ENCODE results near the gene SNX25. TPM values are rescaled to one million over a fixed set of nuclear protein-coding genes. Genes with fewer than 3 reads are reported as not detected.
"Not testable (repeated sequence)": the region's sequence is repeated elsewhere in the genome, so short reads cannot be mapped to it uniquely, and the experiment has no call there.

SNX25 gene
- total RNA-seq, 2 donors from 2014 or later, result 13.3 to 30.6 TPM

- DNase-seq, result no peak
- TF ChIP-seq, protein P1, sequence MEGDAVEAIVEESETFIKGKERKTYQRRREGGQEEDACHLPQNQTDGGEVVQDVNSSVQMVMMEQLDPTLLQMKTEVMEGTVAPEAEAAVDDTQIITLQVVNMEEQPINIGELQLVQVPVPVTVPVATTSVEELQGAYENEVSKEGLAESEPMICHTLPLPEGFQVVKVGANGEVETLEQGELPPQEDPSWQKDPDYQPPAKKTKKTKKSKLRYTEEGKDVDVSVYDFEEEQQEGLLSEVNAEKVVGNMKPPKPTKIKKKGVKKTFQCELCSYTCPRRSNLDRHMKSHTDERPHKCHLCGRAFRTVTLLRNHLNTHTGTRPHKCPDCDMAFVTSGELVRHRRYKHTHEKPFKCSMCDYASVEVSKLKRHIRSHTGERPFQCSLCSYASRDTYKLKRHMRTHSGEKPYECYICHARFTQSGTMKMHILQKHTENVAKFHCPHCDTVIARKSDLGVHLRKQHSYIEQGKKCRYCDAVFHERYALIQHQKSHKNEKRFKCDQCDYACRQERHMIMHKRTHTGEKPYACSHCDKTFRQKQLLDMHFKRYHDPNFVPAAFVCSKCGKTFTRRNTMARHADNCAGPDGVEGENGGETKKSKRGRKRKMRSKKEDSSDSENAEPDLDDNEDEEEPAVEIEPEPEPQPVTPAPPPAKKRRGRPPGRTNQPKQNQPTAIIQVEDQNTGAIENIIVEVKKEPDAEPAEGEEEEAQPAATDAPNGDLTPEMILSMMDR (IDR thresholded peaks at IDR 0.05), result no peak
Measured at GRCh38 chr4:185254434-185254833, 45.0 kb downstream of the SNX25 start.

GRCh38 chr4:185255868-185256267 is 46.5 kb downstream of the SNX25 start:
- H3K9me3 ChIP-seq, result no peaks in the 10 kb centered on the region
- no peak overlapping the region for H3K4me3 ChIP-seq
- H3K27ac ChIP-seq, result no peak overlapping the region
- H3K4me1 ChIP-seq, result peaks cover 4% of the 10 kb centered on the region
- intact Hi-C loops (cut with DNase I), result no loop called here
- no peak for DNase-seq
- no peak overlapping the region for H3K9ac ChIP-seq (ENCODE audit: low read depth in 2 of 2, low read length in 2 of 2)
- H3K27me3 ChIP-seq, result no peaks in the 10 kb centered on the region
- H3K36me3 ChIP-seq, result no peaks in the 10 kb centered on the region
- TF ChIP-seq, protein P1 (IDR thresholded peaks at IDR 0.05), result no peak

More at GRCh38 chr4:185254434-185254833, 45.0 kb downstream of the SNX25 start:
- H3K27ac ChIP-seq, result no peak overlapping the region
- H3K9me3 ChIP-seq, result no peaks in the 10 kb centered on the region
- H3K27me3 ChIP-seq, result no peaks in the 10 kb centered on the region
- H3K36me3 ChIP-seq, result no peaks in the 10 kb centered on the region
- H3K9ac ChIP-seq (ENCODE audit: low read depth in 2 of 2, low read length in 2 of 2), result no peak overlapping the region
- intact Hi-C loops (cut with DNase I), result no loop called here
- H3K4me1 ChIP-seq, result peaks cover 4% of the 10 kb centered on the region
- no peak overlapping the region for H3K4me3 ChIP-seq

- DNase-seq, result no peak
- no peak overlapping the region for H3K27ac ChIP-seq
- no peaks in the 10 kb centered on the region for H3K27me3 ChIP-seq
- H3K4me1 ChIP-seq, result peaks cover 4% of the 10 kb centered on the region
- intact Hi-C loops (cut with DNase I), result no loop called here
- no peaks in the 10 kb centered on the region for H3K9me3 ChIP-seq
- H3K9ac ChIP-seq (ENCODE audit: low read depth in 2 of 2, low read length in 2 of 2), result no peak overlapping the region
- no peaks in the 10 kb centered on the region for H3K36me3 ChIP-seq
- H3K4me3 ChIP-seq, result no peak overlapping the region
- TF ChIP-seq, protein P1 (IDR thresholded peaks at IDR 0.05), result no peak
Measured at GRCh38 chr4:185256446-185256845, 47.0 kb downstream of the SNX25 start.

DNA sequence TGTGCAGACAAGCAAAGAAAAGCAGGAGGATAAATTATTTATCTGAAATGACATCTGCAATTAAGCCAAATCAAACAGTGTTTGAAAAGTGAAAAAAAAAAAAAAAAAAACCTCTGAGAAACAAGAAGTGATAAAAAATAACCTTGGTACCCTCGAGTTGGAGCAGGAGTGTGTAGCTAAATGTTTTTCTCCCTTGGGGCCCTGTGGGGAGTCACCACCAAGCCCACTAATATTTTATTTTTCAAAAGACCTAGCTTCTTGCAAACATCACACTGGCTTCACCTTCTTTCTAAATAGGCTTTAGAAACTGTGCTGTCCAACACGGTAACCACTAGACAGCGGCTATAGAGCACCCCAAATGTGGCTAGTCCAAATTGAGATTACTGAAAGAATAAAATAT is 47.7 kb downstream of the SNX25 start:
- Histone ChIP-seq H3K36me3 (no peaks in the 10 kb centered on the region), H3K4me1 (peaks cover 4% of the 10 kb centered on the region), H3K27ac (no peak overlapping the region), H3K9me3 (no peaks in the 10 kb centered on the region), H3K27me3 (no peaks in the 10 kb centered on the region), H3K4me3 (no peak overlapping the region), H3K9ac (ENCODE audit: low read depth in 2 of 2, low read length in 2 of 2) (no peak overlapping the region)
- TF ChIP-seq, protein P1 (IDR thresholded peaks at IDR 0.05), result no peak
- no peak for DNase-seq
- intact Hi-C loops (cut with DNase I), result no loop called here

GRCh38 chr4:185257694-185258093 is 48.3 kb downstream of the SNX25 start:
- H3K36me3 ChIP-seq, result no peaks in the 10 kb centered on the region
- H3K9me3 ChIP-seq, result no peaks in the 10 kb centered on the region
- H3K27ac ChIP-seq, result no peak overlapping the region
- TF ChIP-seq, protein P1 (IDR thresholded peaks at IDR 0.05), result no peak
- no peak overlapping the region for H3K9ac ChIP-seq (ENCODE audit: low read depth in 2 of 2, low read length in 2 of 2)
- intact Hi-C loops (cut with DNase I), result no loop called here
- peaks cover 4% of the 10 kb centered on the region for H3K4me1 ChIP-seq
- no peak overlapping the region for H3K4me3 ChIP-seq
- no peak for DNase-seq
- no peaks in the 10 kb centered on the region for H3K27me3 ChIP-seq

DNA sequence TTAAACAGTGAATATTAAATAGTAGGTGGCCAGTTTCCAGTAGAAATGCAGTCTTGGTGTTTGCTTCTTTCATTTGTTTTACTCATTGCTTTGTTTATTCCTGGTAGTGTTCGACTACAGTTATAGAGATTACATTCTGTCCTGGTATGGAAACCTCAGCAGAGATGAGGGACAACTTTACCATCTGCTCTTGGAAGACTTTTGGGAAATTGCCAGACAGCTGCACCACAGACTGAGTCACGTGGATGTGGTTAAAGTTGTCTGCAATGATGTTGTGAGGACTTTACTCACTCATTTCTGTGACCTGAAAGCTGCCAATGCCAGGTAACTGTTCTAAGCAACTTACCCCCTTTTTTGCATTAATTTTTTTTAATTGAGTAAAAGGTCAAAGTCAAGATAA is 49.3 kb downstream of the SNX25 start:
- H3K4me3 ChIP-seq; H3K27ac ChIP-seq; H3K36me3 ChIP-seq; H3K9me3 ChIP-seq; H3K4me1 ChIP-seq; DNase-seq; H3K9ac ChIP-seq (ENCODE audit: low read depth in 2 of 2, low read length in 2 of 2); intact Hi-C loops (cut with DNase I); H3K27me3 ChIP-seq: not testable (repeated sequence)

Data from colonic mucosa (tissue), 4 donors.